H1 (cell line): ENCODE data around the gene DAO. TPM values are rescaled to one million over a fixed set of nuclear protein-coding genes. Genes with fewer than 3 reads are reported as not detected.

ENCODE experiments used
- CTCF ChIA-PET: fragments of 300-600 bp; sonication (Branson Sonifier 250); formaldehyde crosslinking; loops from one replicate; lab custom pipeline; 2021; ENCODE audit not compliant: partially characterized antibody; lab: Charles Lee
- POLR2A ChIA-PET: fragments of 300-600 bp; sonication (Branson Sonifier 250); formaldehyde crosslinking; loops from one replicate; lab custom pipeline; 2021; ENCODE audit warnings: inconsistent platforms; ENCODE audit not compliant: partially characterized antibody; lab: Charles Lee
- DNase-seq, 2 experiments: peaks; one replicate each; pipeline versions ENCODE4 v3.0.0 to v3.0.0-alpha.2; 2010 to 2022; ENCODE audit warnings: low spot score in 2 of 2, low read depth in 1 of 2, mixed read lengths in 1 of 2
- FAIRE-seq: peaks from 2 replicates; lab custom pipeline; 2011; peaks lifted over from hg19 to GRCh38; lab: Jason Lieb, UNC
- H2AFZ ChIP-seq: 2 replicates; pipeline ENCODE4 v1.8.1; 2012; ENCODE audit warnings: low read length, inconsistent platforms
- H2AK5ac ChIP-seq: 2 replicates; pipeline ENCODE4 v1.6.1; 2013; ENCODE audit warnings: low read depth, low read length
- H2BK120ac ChIP-seq: replicated peaks from 2 replicates; pipeline ENCODE3; 2013; ENCODE audit warnings: low read depth, low read length, inconsistent platforms
- H2BK12ac ChIP-seq: 2 replicates; pipeline ENCODE4 v1.6.1; 2013; ENCODE audit warnings: low read depth, low read length
- H2BK15ac ChIP-seq: 2 replicates; pipeline ENCODE4 v1.6.1; 2013; ENCODE audit warnings: low read length
- H2BK20ac ChIP-seq: 2 replicates; pipeline ENCODE4 v1.6.1; 2013; ENCODE audit warnings: low read length
- H2BK5ac ChIP-seq: 2 replicates; pipeline ENCODE4 v1.6.1; 2013; ENCODE audit warnings: low read depth, low read length
- H3K14ac ChIP-seq: 2 replicates; pipeline ENCODE4 v1.6.1; 2013; ENCODE audit warnings: inconsistent platforms; ENCODE audit not compliant: insufficient read length
- H3K18ac ChIP-seq: 2 replicates; pipeline ENCODE4 v1.6.1; 2013; ENCODE audit warnings: low read length; ENCODE audit errors: extremely low read depth
- H3K23ac ChIP-seq: 2 replicates; pipeline ENCODE4 v1.6.1; 2013; ENCODE audit warnings: inconsistent platforms; ENCODE audit not compliant: insufficient read length
- H3K23me2 ChIP-seq: 2 replicates; pipeline ENCODE4 v1.6.1; 2013; ENCODE audit warnings: low read depth, low read length
- H3K27ac ChIP-seq: 2 replicates; pipeline ENCODE4 v1.6.1; 2011; ENCODE audit warnings: low read depth, low read length, inconsistent platforms
- H3K27me3 ChIP-seq, 4 experiments: replicated peaks in 1 of 4; 1 replicate in 1 of 4; 2 replicates in 3 of 4; pipeline versions ENCODE4 v1.6.1 to v1.8.1; 2011 to 2013; ENCODE audit warnings: low read length in 3 of 4, mild to moderate bottlenecking in 3 of 4, inconsistent platforms in 2 of 4, mixed read lengths in 2 of 4, moderate library complexity in 1 of 4; ENCODE audit not compliant: control insufficient read depth in 3 of 4, insufficient read depth in 3 of 4; ENCODE audit errors: extremely low read depth in 1 of 4
- H3K36me3 ChIP-seq, 4 experiments: 2 replicates each; pipeline versions ENCODE4 v1.6.1 to v1.8.1; 2011 to 2013; ENCODE audit warnings: mild to moderate bottlenecking in 4 of 4, low read length in 3 of 4, moderate library complexity in 2 of 4, control low read depth in 1 of 4, inconsistent platforms in 1 of 4; ENCODE audit not compliant: insufficient read depth in 4 of 4, control insufficient read depth in 2 of 4
- H3K4ac ChIP-seq: replicated peaks from 2 replicates; pipeline ENCODE3; 2013; ENCODE audit warnings: low read length, low read depth, mixed read lengths, inconsistent platforms; ENCODE audit not compliant: insufficient read length
- H3K4me1 ChIP-seq, 4 experiments: replicated peaks in 1 of 4; 1 replicate in 1 of 4; 2 replicates in 3 of 4; pipeline versions ENCODE4 v1.6.1 to v1.8.1; 2011 to 2013; ENCODE audit warnings: low read length in 3 of 4, inconsistent platforms in 2 of 4, mixed read lengths in 1 of 4; ENCODE audit not compliant: insufficient read depth in 4 of 4, control insufficient read depth in 3 of 4
- H3K4me2 ChIP-seq, 2 experiments: 2 replicates each; pipeline versions ENCODE4 v1.6.1 to v1.8.1; 2011 to 2013; ENCODE audit warnings: low read depth in 2 of 2, low read length in 2 of 2, control low read depth in 1 of 2, inconsistent platforms in 1 of 2, mild to moderate bottlenecking in 1 of 2; ENCODE audit not compliant: insufficient read depth in 1 of 2
- H3K4me3 ChIP-seq, 4 experiments: fragments of 200-600, 300-600 bp in 1 of 4; sonication (generic), shearing (Covaris generic), sonication (Bioruptor Twin) in 1 of 4; 2 replicates each; pipeline versions ENCODE4 v1.5.1 to v1.8.1; 2011 to 2016; ENCODE audit warnings: low read length in 4 of 4, low read depth in 3 of 4, control low read depth in 2 of 4, inconsistent platforms in 2 of 4, mild to moderate bottlenecking in 2 of 4, mixed read lengths in 1 of 4, moderate library complexity in 1 of 4; ENCODE audit not compliant: insufficient read depth in 2 of 4; ENCODE audit errors: extremely low read depth in 1 of 4
- H3K56ac ChIP-seq: replicated peaks from 2 replicates; pipeline ENCODE3; 2013; ENCODE audit warnings: low read depth, mild to moderate bottlenecking, mixed read lengths, low read length, inconsistent platforms; ENCODE audit not compliant: insufficient read length
- H3K79me1 ChIP-seq: 2 replicates; pipeline ENCODE4 v1.6.1; 2013; ENCODE audit warnings: low read depth, low read length, control low read depth
- H3K79me2 ChIP-seq, 2 experiments: 2 replicates each; pipeline versions ENCODE4 v1.6.1 to v1.8.1; 2012 to 2013; ENCODE audit warnings: low read length in 2 of 2, mild to moderate bottlenecking in 2 of 2, inconsistent platforms in 1 of 2; ENCODE audit not compliant: insufficient read depth in 2 of 2, control insufficient read depth in 1 of 2
- H3K9ac ChIP-seq, 4 experiments: replicated peaks in 1 of 4; 1 replicate in 1 of 4; 2 replicates in 3 of 4; pipeline versions ENCODE4 v1.6.1 to v1.8.1; 2011 to 2013; ENCODE audit warnings: low read depth in 3 of 4, low read length in 3 of 4, control low read depth in 2 of 4, mild to moderate bottlenecking in 2 of 4, moderate library complexity in 2 of 4, inconsistent platforms in 1 of 4; ENCODE audit errors: extremely low read depth in 1 of 4
- H3K9me3 ChIP-seq, 2 experiments: 2 replicates each; pipeline versions ENCODE4 v1.6.1 to v1.8.1; 2012 to 2013; ENCODE audit warnings: mild to moderate bottlenecking in 2 of 2, moderate library complexity in 2 of 2, control low read depth in 1 of 2, inconsistent platforms in 1 of 2, low read depth in 1 of 2, low read length in 1 of 2, mixed read lengths in 1 of 2; ENCODE audit not compliant: insufficient read depth in 2 of 2
- H4K20me1 ChIP-seq, 2 experiments: replicated peaks in 1 of 2; 2 replicates each; pipeline versions ENCODE3 to v1.8.1; 2011 to 2013; ENCODE audit warnings: inconsistent platforms in 2 of 2, low read length in 2 of 2, mild to moderate bottlenecking in 1 of 2; ENCODE audit not compliant: insufficient read depth in 2 of 2, control insufficient read depth in 1 of 2
- H4K5ac ChIP-seq: 2 replicates; pipeline ENCODE4 v1.6.1; 2013; ENCODE audit warnings: low read length, low read depth, mixed read lengths, inconsistent platforms; ENCODE audit not compliant: insufficient read length
- H4K8ac ChIP-seq: 2 replicates; pipeline ENCODE4 v1.8.0; 2013; ENCODE audit warnings: mild to moderate bottlenecking, moderate library complexity, low read length, inconsistent platforms; ENCODE audit not compliant: insufficient read depth; ENCODE audit errors: extremely low read depth
- H4K91ac ChIP-seq: replicated peaks from 2 replicates; pipeline ENCODE3; 2013; ENCODE audit warnings: low read length, mixed read lengths, inconsistent platforms; ENCODE audit not compliant: insufficient read length
- SIN3A ChIP-seq, 2 experiments: IDR thresholded peaks in 1 of 2; conservative IDR thresholded peaks in 1 of 2; 2 replicates each; pipeline ENCODE4 v1.6.1; 2011 to 2012; ENCODE audit warnings: low read length in 2 of 2, improper control_type of control experiment in 1 of 2, low read depth in 1 of 2, mild to moderate bottlenecking in 1 of 2
- WGBS, 2 experiments: shearing (Covaris generic) in 1 of 2; methylation state at CpG; one replicate each; pipeline versions ENCODE4 v1.1.6 to v1.1.7; 2013 to 2015; ENCODE audit warnings: low lambda C conversion rate in 2 of 2, mixed read lengths in 2 of 2, inconsistent platforms in 1 of 2, low coverage in 1 of 2, missing lambda C conversion rate in 1 of 2; ENCODE audit not compliant: insufficient replicate concordance in 2 of 2, insufficient coverage in 1 of 2, insufficient read length in 1 of 2; ENCODE audit errors: extremely low coverage in 1 of 2, missing lambda C conversion rate in 1 of 2; 5-methylcytosine and 5-hydroxymethylcytosine counted together
- polyA plus RNA-seq, 7 experiments: library from polyadenylated mRNA; depleted of rRNA in 3 of 7; stranded (reverse) in 5 of 7; unstranded in 2 of 7; fragments of >200 nt in 5 of 7; fragments of 200-250 nt in 2 of 7; gene quantifications; 1 replicate in 5 of 7; 2 replicates in 1 of 7; 4 replicates in 1 of 7; pipeline versions ENCODE4 v1.2.1 to v1.2.3, GENCODE V29; 2011 to 2013; ENCODE audit warnings: missing spikeins in 2 of 7, mixed read lengths in 2 of 7
- total RNA-seq: library from RNA; stranded (reverse); fragmentation: NEBNext Ultra II Directional; extraction: Animal tissue kit (Norgen Biotek cat#: 25700); gene quantifications from 2 replicates; pipeline ENCODE4 v1.2.1, GENCODE V29; 2021

DAO gene
- total and polyA plus RNA-seq, 2 of the 8 experiments (the other 6 are each of a cell fraction or from before 2014, with no cell fraction given) = not detected

DNA sequence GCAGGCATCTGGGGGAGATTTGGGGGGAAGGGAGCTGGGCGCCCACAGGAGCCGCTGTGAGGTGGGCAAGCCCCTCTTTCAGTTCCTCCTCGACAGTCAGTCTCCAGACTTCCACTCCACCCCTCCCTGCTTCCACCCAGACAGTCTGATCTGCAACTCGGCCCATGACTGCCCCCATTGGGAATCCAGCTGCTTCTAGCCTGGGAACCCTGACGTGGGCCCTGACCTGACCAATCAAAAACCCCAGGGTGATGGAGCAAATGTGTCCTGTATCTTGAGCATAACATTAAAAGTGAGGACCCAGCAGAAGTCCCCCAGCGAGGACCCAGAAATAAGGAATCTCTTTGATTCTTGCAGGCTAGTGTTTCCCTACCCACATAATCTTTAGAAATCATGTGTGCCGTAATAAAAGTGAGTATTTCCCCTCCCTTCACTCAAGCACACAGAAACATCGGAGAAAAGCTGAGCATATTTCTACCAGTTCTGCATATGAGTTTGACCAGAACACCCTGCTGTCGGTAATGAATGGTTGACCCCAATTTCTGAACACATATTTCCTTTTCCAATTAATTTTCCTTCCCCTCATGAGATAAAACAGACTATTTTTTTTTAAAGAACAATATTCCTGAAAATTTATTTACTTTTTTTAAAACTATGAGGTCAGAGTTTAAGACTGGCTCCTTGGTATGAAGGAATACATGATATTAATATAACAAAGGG is 28.9 kb upstream of the DAO start:
- peaks cover 0 to 3% of the 10 kb centered on the region in 2 experiments for H4K20me1 ChIP-seq
- peaks cover 13% of the 10 kb centered on the region for H3K79me1 ChIP-seq
- no peak overlapping the region for H2AK5ac ChIP-seq
- H2BK120ac ChIP-seq = no peak overlapping the region
- H3K4me2 ChIP-seq = no peak overlapping the region
- H3K23ac ChIP-seq = no peak overlapping the region
- H4K8ac ChIP-seq = peak overlapping the region; percentile 29; the same call in 1 of the 2 replicates
- DNase-seq (no peak), FAIRE-seq (no peak)
- no peak overlapping the region for H2BK12ac ChIP-seq
- peaks cover 2 to 25% (median 4%) of the 10 kb centered on the region in 4 experiments; a peak in 5 of 8 replicates for H3K36me3 ChIP-seq
- POLR2A ChIA-PET = interaction anchor here (0.7 kb wide), 2 partner anchors 153 to 480 kb away, joined by 3 read pairs; no protein-coding TSS in a partner anchor
- H3K4me3 ChIP-seq = no peak overlapping the region
- H3K18ac ChIP-seq = no peak overlapping the region
- H2BK20ac ChIP-seq = no peak overlapping the region
- no peaks in the 10 kb centered on the region for H3K27me3 ChIP-seq
- no peaks in the 10 kb centered on the region for H3K23me2 ChIP-seq
- H2BK15ac ChIP-seq = no peak overlapping the region
- no peak for TF ChIP-seq SIN3A (conservative IDR thresholded peaks at IDR 0.05 in 1 of 2, IDR thresholded peaks at IDR 0.05 in 1 of 2; ENCODE audit: low read depth in 1 of 2, low read length in 2 of 2)
- WGBS, 2 experiments = 90% methylated on average over 6 of the region's 9 CpGs; no CpG with 5 or more reads in 1 of the 2 experiments
- peaks cover 0 to 23% of the 10 kb centered on the region in 2 experiments; a peak in 2 of 4 replicates for H3K79me2 ChIP-seq
- H3K14ac ChIP-seq = no peak overlapping the region
- no peak overlapping the region for H2AFZ ChIP-seq
- no peak overlapping the region for H2BK5ac ChIP-seq
- H3K4me1 ChIP-seq = peaks cover 0 to 4% (median 2%) of the 10 kb centered on the region in 4 experiments; a peak in 2 of 7 replicates
- no peak overlapping the region for H3K56ac ChIP-seq
- CTCF ChIA-PET = interaction anchor here (1.0 to 1.5 kb wide), 2 partner anchors 30 to 48 kb away, joined by 3 to 4 read pairs; no protein-coding TSS in a partner anchor
- H4K5ac ChIP-seq = no peak overlapping the region
- H3K27ac ChIP-seq = no peak overlapping the region
- H3K9ac ChIP-seq = no peak overlapping the region
- 0 out of 4 replicates have a peak, but pooled peaks cover 0 to 4% of the 10 kb centered on the region in 2 experiments for H3K9me3 ChIP-seq
- no peak overlapping the region for H4K91ac ChIP-seq
- no peak overlapping the region for H3K4ac ChIP-seq
